HCT116 (cell line): ENCODE data around the gene CDH4.

Experiments
- CTCF ChIP-seq, 3 experiments: fragments of 200-600 bp in 1 of 3; sonication (generic) in 1 of 3; IDR thresholded peaks in 2 of 3; conservative IDR thresholded peaks in 1 of 3; 2 replicates each; pipeline ENCODE4 v1.5.1; 2012 to 2017; ENCODE audit warnings: low read depth in 2 of 3, low read length in 2 of 3, antibody characterized with exemption in 1 of 3, borderline replicate concordance in 1 of 3, control low read depth in 1 of 3, mild to moderate bottlenecking in 1 of 3, mixed read lengths in 1 of 3, mixed run types in 1 of 3, moderate library complexity in 1 of 3; ENCODE audit not compliant: insufficient read depth in 1 of 3
- EGR1 ChIP-seq: IDR thresholded peaks from 2 replicates; pipeline ENCODE4 v1.6.1; 2012; ENCODE audit warnings: low read depth
- EZH2 ChIP-seq: fragments of 200-600 bp; sonication (generic); IDR thresholded peaks from 2 replicates; pipeline ENCODE4 v1.6.1; 2017; ENCODE audit warnings: antibody characterized with exemption, mixed run types
- FOSL1 ChIP-seq: IDR thresholded peaks from 2 replicates; pipeline ENCODE4 v1.6.1; 2012; ENCODE audit warnings: low read depth
- POLR2A ChIP-seq: IDR thresholded peaks from 2 replicates; pipeline ENCODE4 v1.7.0; 2011; ENCODE audit warnings: borderline replicate concordance; ENCODE audit not compliant: insufficient read depth, insufficient read length; ENCODE audit errors: extremely low read depth
- YY1 ChIP-seq: IDR thresholded peaks from 2 replicates; pipeline ENCODE4 v1.6.1; 2011; ENCODE audit warnings: low read length, low read depth, moderate library complexity, mild to moderate bottlenecking; ENCODE audit not compliant: insufficient replicate concordance; ENCODE audit errors: extremely low read depth
- TF ChIP-seq, protein P1 (sequence below): IDR thresholded peaks from 2 replicates; pipeline ENCODE4 v1.6.1; 2012

DNA sequence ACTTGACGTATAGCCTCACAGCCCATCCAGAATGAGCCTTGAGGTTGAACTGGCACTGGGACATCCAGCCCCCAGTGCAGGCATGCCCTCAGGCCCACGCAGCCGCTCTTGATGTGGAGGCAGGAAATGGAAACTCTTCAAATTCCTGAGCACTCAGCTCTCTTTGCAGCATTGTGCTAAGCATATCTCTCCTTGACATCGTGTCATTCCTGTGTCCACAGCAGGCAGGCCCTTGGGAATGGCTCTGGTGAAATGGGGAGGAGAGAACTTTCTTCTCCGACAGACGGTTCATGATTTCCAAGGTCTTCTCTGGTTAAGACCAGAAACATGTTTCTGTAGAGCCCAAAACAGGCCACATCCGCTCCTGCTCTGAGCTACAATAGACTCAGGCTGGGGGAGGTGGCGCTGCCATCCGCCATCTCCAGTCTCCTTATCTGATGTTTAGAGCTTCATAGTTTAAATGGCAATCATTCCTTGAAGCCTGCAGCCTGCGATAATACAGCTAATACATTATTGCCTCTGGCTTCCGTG lies 248.8 kb downstream of the CDH4 start:
- TF ChIP-seq CTCF (IDR thresholded peaks at IDR 0.05 in 2 of 3, conservative IDR thresholded peaks at IDR 0.05 in 1 of 3; ENCODE audit: borderline replicate concordance in 1 of 3, insufficient read depth in 1 of 3, low read depth in 2 of 3, low read length in 2 of 3) = no peak
- TF ChIP-seq EZH2 = no peak
- no peak for TF ChIP-seq YY1
- TF ChIP-seq EGR1 = no peak
- no peak for TF ChIP-seq POLR2A
- TF ChIP-seq, protein P1, sequence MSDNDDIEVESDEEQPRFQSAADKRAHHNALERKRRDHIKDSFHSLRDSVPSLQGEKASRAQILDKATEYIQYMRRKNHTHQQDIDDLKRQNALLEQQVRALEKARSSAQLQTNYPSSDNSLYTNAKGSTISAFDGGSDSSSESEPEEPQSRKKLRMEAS = no peak
- no peak for TF ChIP-seq FOSL1
